Adrenal gland (tissue), 12 donors: ENCODE results near the gene GIMAP8. TPM values are rescaled to one million over a fixed set of nuclear protein-coding genes. Genes with fewer than 3 reads are reported as not detected.

Experiments
- DNase-seq, 7 donors: peaks; one replicate each; pipeline ENCODE4 v3.0.0-alpha.2; 2019 to 2020
- H3K27ac ChIP-seq, 5 donors: fragments of 200-600 bp; sonication (generic) in 4 of 5; 1 replicate in 3 of 5; 2 replicates in 2 of 5; pipeline versions ENCODE4 v1.5.1 to v1.8.0; 2016 to 2020; ENCODE audit warnings: mild to moderate bottlenecking in 1 of 5
- H3K27me3 ChIP-seq: fragments of 200-600 bp; 2 replicates; pipeline ENCODE4 v1.8.0; 2021
- H3K36me3 ChIP-seq, 2 donors: fragments of 200-600 bp; replicated peaks in 1 of 2; 1 replicate in 1 of 2; 2 replicates in 1 of 2; pipeline versions ENCODE4 v1.5.1 to v1.8.0; 2018 to 2022
- H3K4me1 ChIP-seq, 2 donors: fragments of 200-600 bp; replicated peaks in 1 of 2; 1 replicate in 1 of 2; 2 replicates in 1 of 2; pipeline versions ENCODE4 v1.5.1 to v1.8.0; 2018 to 2021
- H3K4me3 ChIP-seq, 4 donors: fragments of 200-600 bp; sonication (generic) in 3 of 4; one replicate each; pipeline ENCODE4 v1.5.1; 2016 to 2018
- H3K9me3 ChIP-seq, 3 donors: fragments of 200-600 bp; sonication (generic) in 1 of 3; replicated peaks in 1 of 3; 1 replicate in 2 of 3; 2 replicates in 1 of 3; pipeline versions ENCODE4 v1.5.1 to v1.8.0; 2016 to 2021
- POLR2A ChIP-seq, 2 donors: fragments of 450-650 bp; IDR thresholded peaks; one replicate each; pipeline ENCODE4 v1.6.1; 2017; ENCODE audit warnings: antibody characterized with exemption in 2 of 2, mild to moderate bottlenecking in 2 of 2, moderate library complexity in 1 of 2
- WGBS, 4 donors: extraction: QIAGEN DNeasy Blood & Tissue Kit in 2 of 4; methylation state at CpG; one replicate each; pipeline versions ENCODE4 v1.1.5 to v1.1.7; 2013 to 2017; 5-methylcytosine and 5-hydroxymethylcytosine counted together
- intact Hi-C, 2 donors: fragments of 100-400 bp; cut with DNase I; formaldehyde crosslinking; loops; one replicate each; pipeline versions ENCODE4 v1.14.1 to v1.15.0; 2022 to 2023
- polyA plus RNA-seq, 3 donors: library from polyadenylated mRNA; stranded (reverse); fragments of 200-250 nt in 2 of 3; fragments of 350-450 nt in 1 of 3; fragmentation: Illumina TruSeq in 1 of 3; extraction: RNeasy Lipid Tissue Mini Kit (QIAGEN cat#74804) in 1 of 3; gene quantifications; one replicate each; pipeline ENCODE4 v1.2.3, GENCODE V29; 2013 to 2014
- total RNA-seq, 9 donors: library from RNA; depleted of rRNA in 4 of 9; stranded (reverse); fragments of >200 nt in 4 of 9; fragments of 120-200 nt in 1 of 9; fragmentation: NEBNext Ultra II Directional in 1 of 9; extraction: Animal tissue kit (Norgen Biotek cat#: 25700) in 1 of 9; gene quantifications; one replicate each; pipeline versions ENCODE4 v1.1.0 to v1.2.4, GENCODE V29; 2013 to 2023
- TF ChIP-seq, protein P1 (sequence below), 6 experiments: fragments of 450-650 bp in 4 of 6; fragments of 200-600 bp in 2 of 6; sonication (generic) in 1 of 6; IDR thresholded peaks; 1 replicate in 5 of 6; 2 replicates in 1 of 6; pipeline versions ENCODE4 v1.5.1 to v1.8.0; 2016 to 2021; ENCODE audit warnings: antibody characterized with exemption in 6 of 6, mild to moderate bottlenecking in 2 of 6, moderate library complexity in 1 of 6
- donor health status: healthy with polysubstance abuse.
- donor health status: Bipolar disorder and iron deficiency.
- donor health status: DM: yes; HTN: yes; CAD: no.
- donor health status: DM: no; HTN: no; CAD: no.
- donor health status: DM: no; HTN: no; CAD: no.
- donor health status: DM: yes; HTN: yes; CAD: no.

GIMAP8 gene
- total and polyA plus RNA-seq, 12 donors = 6.1 to 18.4 (median 9.5) TPM

DNA sequence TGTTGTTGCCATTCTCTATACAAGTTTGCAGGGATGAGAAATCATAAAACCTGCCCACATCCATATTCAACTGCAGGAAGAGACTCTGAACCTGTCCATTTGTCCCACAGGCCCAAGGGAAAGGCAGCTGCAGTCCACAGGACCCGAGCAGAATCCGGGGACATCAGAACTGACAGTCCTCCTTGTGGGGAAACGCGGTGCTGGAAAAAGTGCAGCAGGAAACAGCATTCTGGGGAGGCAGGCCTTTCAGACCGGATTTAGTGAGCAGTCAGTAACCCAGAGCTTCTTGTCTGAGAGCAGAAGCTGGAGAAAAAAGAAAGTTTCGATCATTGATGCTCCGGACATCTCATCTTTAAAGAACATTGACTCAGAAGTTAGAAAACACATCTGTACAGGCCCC, 23.5 kb downstream of the GIMAP8 start:
- DNase-seq = no peak
- no peak overlapping the region for H3K4me3 ChIP-seq
- peaks cover 0 to 6% of the 10 kb centered on the region in 2 donors for H3K36me3 ChIP-seq
- WGBS, 4 donors = 68 to 81% (median 76%) methylated on average over 7 of the region's 7 CpGs
- intact Hi-C loops = no loop called here
- H3K27me3 ChIP-seq = no peaks in the 10 kb centered on the region
- TF ChIP-seq, protein P1, sequence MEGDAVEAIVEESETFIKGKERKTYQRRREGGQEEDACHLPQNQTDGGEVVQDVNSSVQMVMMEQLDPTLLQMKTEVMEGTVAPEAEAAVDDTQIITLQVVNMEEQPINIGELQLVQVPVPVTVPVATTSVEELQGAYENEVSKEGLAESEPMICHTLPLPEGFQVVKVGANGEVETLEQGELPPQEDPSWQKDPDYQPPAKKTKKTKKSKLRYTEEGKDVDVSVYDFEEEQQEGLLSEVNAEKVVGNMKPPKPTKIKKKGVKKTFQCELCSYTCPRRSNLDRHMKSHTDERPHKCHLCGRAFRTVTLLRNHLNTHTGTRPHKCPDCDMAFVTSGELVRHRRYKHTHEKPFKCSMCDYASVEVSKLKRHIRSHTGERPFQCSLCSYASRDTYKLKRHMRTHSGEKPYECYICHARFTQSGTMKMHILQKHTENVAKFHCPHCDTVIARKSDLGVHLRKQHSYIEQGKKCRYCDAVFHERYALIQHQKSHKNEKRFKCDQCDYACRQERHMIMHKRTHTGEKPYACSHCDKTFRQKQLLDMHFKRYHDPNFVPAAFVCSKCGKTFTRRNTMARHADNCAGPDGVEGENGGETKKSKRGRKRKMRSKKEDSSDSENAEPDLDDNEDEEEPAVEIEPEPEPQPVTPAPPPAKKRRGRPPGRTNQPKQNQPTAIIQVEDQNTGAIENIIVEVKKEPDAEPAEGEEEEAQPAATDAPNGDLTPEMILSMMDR (IDR thresholded peaks at IDR 0.05) = no peak
- no peak for TF ChIP-seq POLR2A (IDR thresholded peaks at IDR 0.05)
- H3K4me1 ChIP-seq = no peaks in the 10 kb centered on the region
- H3K27ac ChIP-seq = no peak overlapping the region
- no peaks in the 10 kb centered on the region for H3K9me3 ChIP-seq

DNA sequence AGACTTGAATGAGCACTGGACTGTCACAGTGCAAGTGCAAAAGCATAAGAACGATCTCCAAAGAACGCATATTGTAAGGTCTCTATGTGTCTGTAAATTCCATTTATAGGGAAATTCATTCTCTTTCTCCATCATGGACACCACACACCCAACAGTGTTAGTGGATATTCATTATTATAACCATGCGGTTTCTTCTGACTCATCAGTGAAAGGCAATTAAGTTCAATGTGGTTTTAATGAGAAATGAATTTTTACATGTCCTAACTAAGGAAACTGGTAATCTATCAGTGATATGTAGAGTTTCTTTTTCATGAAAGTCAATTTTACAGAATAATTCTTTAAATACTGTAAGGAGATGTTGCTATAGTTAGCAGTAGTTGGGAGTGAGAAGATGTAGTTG, 25.9 kb downstream of the GIMAP8 start:
- Histone ChIP-seq H3K4me3 (no peak overlapping the region), H3K4me1 (peaks cover 0 to 6% of the 10 kb centered on the region in 2 donors), H3K27me3 (no peaks in the 10 kb centered on the region), H3K27ac (no peak overlapping the region), H3K36me3 (peaks cover 0 to 1% of the 10 kb centered on the region in 2 donors), H3K9me3 (no peaks in the 10 kb centered on the region)
- no peak for DNase-seq
- TF ChIP-seq, protein P1 (IDR thresholded peaks at IDR 0.05) = no peak
- TF ChIP-seq POLR2A (IDR thresholded peaks at IDR 0.05) = no peak
- intact Hi-C loops = no loop called here
- 82 to 89% (median 84%) methylated on average over 3 of the region's 3 CpGs for WGBS, 4 donors

DNA sequence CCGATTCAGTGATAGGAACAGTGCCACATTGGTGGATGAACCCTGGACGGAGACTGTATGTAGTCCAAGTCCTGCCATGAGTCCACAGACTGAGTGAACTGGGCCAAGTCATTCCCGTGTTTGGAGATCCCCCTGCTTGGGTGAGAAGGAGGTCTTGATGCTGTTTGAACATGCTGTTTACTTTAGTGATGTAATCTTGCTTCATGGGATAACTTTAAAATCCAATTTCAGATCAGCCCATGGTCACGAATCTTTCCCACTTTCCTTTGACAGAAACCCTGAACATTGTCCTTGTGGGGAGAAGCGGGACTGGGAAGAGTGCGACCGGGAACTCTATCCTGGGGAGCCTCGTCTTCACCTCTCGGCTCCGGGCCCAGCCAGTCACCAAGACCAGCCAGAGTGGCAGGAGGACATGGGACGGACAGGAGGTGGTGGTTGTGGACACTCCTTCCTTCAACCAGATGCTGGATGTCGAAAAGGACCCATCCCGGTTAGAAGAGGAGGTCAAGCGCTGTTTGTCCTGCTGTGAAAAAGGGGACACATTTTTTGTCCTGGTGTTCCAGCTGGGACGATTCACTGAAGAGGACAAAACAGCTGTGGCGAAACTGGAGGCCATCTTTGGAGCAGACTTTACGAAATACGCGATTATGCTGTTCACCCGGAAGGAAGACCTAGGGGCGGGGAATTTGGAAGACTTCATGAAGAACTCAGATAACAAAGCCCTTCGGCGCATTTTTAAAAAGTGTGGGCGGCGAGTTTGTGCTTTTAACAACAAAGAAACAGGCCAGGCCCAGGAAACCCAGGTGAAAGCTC, 26.6 kb downstream of the GIMAP8 start:
- no peak overlapping the region for H3K4me3 ChIP-seq
- DNase-seq = no peak
- intact Hi-C loops = no loop called here
- no peaks in the 10 kb centered on the region for H3K9me3 ChIP-seq
- no peaks in the 10 kb centered on the region for H3K36me3 ChIP-seq
- H3K27ac ChIP-seq = no peak overlapping the region
- H3K27me3 ChIP-seq = no peaks in the 10 kb centered on the region
- 81 to 87% (median 82%) methylated on average over 25 of the region's 25 CpGs for whole genome bisulfite sequencing, 4 donors
- TF ChIP-seq, protein P1 (IDR thresholded peaks at IDR 0.05) = no peak
- TF ChIP-seq POLR2A (IDR thresholded peaks at IDR 0.05) = no peak
- H3K4me1 ChIP-seq = peaks cover 0 to 6% of the 10 kb centered on the region in 2 donors

DNA sequence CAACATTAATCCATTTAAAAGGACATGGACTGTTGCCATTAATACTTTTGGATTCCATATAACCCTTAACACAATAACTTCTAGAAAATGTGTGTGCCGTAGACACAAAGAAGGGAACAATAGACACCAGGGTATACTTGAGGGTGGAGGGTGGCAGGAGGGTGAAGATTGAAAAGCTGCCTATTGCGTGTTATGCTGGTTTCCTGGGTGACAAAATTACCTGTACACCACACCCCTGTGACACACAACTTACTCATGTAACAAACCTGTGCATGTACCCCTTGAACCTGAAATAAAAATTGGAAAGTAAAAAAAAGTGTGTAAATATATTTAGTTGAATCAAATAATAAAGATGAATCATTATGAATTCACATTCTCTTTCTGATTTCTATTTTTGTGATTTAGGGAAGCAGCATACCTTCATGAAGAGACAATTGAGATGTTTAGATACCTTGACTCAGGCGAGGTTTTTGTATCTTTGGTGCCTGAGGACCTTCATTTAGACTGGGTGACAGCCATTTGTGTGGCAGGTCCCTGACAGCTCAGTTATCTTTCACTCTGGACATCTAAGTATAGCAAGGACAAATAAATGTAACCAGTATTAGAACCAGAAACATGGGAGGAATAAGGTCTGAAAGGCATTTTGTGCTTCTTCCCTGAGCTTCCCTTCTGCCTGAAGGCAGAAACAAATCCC, 28.7 kb downstream of the GIMAP8 start:
- peaks cover 0 to 6% of the 10 kb centered on the region in 2 donors for H3K4me1 ChIP-seq
- peak overlapping the region in 1 of 5 donors; percentile 16 for H3K27ac ChIP-seq
- no peak for TF ChIP-seq POLR2A (IDR thresholded peaks at IDR 0.05)
- TF ChIP-seq, protein P1 (IDR thresholded peaks at IDR 0.05) = no peak

More for the DNA sequence above, 28.7 kb downstream of the GIMAP8 start:
- H3K9me3 ChIP-seq = no peaks in the 10 kb centered on the region
- 53 to 72% (median 66%) methylated on average over 3 of the region's 3 CpGs for whole genome bisulfite sequencing, 4 donors
- H3K4me3 ChIP-seq = no peak overlapping the region
- DNase-seq = no peak
- H3K27me3 ChIP-seq = no peaks in the 10 kb centered on the region
- H3K36me3 ChIP-seq = no peaks in the 10 kb centered on the region
- intact Hi-C loops = no loop called here
